A549 treated with dexamethasone at 1 μM for 4 hours (cell line): ENCODE results near the gene SUPT20H. TPM values are rescaled to one million over a fixed set of nuclear protein-coding genes. Genes with fewer than 3 reads are reported as not detected.

ENCODE experiments used
- total RNA-seq: library from RNA; stranded (reverse); fragments of 200-300 nt; extraction: Qiagen RNA extraction; gene quantifications from 5 replicates; pipeline ENCODE4 v1.2.3, GENCODE V29; 2022

Gene SUPT20H
- 18.1 to 27.8 TPM (median 24.3 TPM) in 5 replicates for total RNA-seq

DNA sequence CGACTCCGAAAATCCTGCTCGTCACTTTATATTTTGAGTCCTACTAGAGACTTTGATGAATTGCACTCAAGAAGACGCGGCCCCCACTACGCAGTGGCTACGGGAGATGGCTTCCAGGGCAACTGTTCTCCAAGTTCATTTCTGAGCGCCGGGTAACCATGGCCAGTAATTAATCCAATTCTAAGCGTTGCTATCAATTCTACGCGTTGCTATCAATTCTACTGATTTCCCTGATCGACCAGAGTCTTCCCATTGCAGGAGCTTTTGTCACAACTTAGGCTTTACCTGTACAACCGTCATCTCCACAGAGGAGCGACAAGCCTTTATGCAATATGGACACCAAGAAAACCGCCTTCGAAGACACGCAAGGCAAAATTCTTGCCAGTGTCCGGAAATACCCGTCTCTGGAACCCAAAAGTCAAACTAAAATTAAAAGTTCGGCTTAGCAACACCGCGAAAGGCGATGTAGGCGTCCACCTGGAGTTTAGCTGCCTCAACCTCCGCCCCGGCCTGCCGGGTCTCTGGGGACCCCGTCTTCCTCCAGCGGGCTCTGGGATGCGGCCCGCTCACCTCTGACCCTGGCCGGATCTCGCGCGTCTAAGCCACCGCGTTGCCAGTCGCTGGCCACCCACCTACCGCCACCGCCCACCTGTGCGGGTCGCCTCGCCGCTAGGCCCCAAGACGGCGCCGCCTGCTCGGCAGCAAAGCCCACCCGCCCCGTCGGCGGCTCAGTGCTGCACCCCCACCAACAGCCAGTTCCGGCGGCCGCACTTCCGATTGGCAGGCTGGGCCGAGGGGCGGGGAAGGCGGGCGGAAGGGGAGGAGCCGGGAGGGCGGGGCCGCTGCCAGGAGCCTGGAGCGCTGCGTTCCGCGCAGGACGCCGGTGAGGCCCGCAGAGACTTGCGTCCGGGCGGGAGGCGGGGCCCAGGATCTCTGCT is at the start of gene SUPT20H:
Gene SUPT20H, minus strand, starts transcription at position 779 of the 938 bp plus-strand sequence. CDS start 8,198 bp downstream, outside the sequence.

DNA sequence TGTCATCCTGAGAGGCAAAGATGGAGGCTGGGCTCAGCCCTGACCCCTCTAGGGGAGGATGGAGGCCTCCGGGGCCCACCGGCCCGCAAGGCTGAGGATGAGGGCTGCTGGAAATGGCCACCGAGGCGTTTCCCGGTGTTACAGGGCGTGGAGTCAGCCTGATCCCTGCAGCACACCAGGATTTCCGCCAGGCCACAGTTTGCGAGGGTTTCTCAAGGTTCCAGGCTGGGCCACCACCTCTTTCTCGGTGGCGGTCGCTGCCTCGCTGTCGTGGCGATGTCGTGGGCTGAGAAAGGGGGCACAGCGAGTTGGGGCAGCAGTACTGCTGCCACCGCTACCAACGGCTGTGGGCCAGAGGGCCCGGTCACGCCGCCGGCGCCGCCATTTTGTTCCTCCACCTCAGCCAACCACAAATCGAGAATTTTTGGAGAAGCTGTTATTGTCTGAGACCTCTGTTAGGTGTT is 45.8 kb upstream of the SUPT20H start, which contains the start of gene CSNK1A1L:
Gene CSNK1A1L, minus strand, starts transcription at position 414 of the 464 bp plus-strand sequence. Its CDS starts 408 bp downstream, at position 6.

GRCh38 chr13:36999054-36999714 is 60.3 kb downstream of the SUPT20H start, which contains the start of gene ALG5:
Gene ALG5 (minus strand): TSS chr13:36999340. CDS start chr13:36999300, 40 bp downstream.

Other genes starting within 250 kb of the SUPT20H start
- gene RFXAP, start 240.5 kb downstream of the SUPT20H start, total RNA-seq = 0.58 to 1.0 TPM (median 0.77 TPM) in 5 replicates
- 0.06 to 0.11 TPM (median 0.06 TPM) in 5 replicates for gene SMAD9, start 139.4 kb downstream of the SUPT20H start, total RNA-seq
- 33.8 to 40.1 TPM (median 35.9 TPM) in 5 replicates for gene ALG5, start 60.3 kb downstream of the SUPT20H start, total RNA-seq
- gene EXOSC8, start 58.9 kb downstream of the SUPT20H start, total RNA-seq = 26.9 to 37.5 TPM (median 31.4 TPM) in 5 replicates
- not detected in 5 replicates for gene CSNK1A1L, start 46.0 kb upstream of the SUPT20H start, total RNA-seq